ENCODE results near the gene PTPRJ.

PTPRJ gene

DNA sequence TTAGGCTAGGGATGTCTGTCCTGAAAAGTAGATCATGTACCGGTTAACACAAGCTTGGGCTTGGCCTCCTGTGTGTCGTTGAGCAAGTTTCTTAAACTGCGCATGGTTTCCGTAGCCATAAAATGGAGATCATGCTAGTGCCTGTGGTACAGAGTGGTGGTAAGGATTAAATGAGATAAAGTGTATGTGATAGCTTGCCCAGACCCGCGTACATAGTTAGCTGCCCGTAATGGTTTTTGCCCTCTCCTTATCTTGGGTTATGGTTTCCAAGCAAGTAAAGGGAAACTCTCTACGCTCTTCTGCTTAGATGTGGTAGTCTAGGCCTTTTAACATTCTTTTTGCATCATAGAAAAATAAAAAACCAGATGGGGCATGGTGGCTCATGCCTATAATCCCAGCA, 11.0 kb upstream of the PTPRJ start:
- DNase-seq, result no peak

DNA sequence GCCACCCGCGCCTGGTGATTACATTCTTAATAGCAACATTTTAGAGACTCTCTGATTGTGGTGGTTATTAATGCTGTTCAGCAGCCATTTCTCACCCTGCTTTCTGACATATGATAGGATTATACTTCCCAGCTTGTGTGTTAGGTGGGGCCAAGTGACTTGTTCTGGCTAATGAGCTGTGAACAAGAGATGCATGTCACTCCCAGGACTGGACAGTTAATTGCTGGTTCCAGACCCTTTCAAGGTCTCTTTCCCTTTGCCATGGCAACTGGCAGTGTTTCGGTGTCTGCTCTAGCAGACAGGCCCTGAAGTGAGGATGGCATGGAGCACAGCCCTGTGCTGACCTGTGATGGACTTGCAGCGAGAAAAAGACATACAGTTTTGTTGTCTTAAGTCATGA, 8.9 kb upstream of the PTPRJ start:
- no peak for DNase-seq

DNA sequence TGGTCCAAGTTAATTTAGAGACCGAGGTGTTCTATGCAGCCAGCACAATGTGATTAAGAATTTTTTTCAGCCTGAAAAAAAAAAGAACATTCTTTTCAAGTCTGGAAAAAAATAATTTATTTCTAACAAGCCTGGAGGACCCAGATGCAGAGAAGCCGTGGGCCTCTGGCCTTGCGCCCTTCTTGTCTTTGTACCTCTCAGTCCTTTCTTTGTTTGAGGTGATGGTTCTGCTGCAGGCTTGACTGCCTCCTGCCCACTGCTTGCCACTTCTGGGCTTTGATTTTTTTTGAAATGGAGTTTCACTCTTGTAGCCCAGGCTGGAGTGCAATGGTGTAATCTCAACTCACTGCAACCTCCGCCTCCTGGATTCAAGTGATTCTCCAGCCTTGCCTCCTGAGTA, 7.2 kb upstream of the PTPRJ start:
- DNase-seq, result no peak

DNA sequence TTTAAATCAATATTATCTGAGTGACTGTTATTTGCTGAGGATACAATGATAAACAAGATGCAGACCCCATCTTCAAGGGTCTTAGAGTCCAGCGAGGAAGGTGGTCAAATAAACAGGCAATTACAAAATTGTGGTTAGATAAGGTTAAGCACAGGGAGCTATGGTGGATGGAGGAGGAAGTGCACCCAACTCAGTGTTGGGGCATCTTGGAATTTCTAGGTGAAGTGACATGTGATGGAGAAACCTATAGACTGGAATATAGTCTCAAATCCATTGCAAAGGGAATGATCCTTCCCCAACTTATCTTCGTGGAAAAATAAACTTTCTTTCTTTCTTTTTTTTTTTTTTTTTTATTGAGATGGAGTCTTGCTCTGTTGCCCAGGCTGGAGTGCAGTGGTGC, 3.4 kb upstream of the PTPRJ start:
- DNase-seq, result no peak

DNA sequence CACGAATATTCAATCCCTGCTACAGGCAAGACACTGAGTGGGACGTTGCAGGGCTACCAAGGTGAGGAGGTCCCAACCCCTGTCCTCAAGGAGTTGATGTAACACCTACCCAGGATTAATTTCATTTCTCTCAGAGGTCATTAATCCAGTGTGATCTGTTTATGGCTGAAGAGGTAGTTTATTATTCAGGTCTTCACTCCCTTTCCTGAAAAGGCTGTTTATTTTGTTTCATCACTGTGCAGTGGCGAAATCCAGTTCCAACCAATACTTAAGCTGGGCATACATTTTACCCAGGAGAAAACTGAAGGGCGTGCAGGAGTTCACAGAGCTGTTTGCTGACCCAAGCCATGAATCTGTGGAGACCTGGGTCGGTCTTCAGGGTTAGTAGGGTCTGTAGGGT, 2.7 kb upstream of the PTPRJ start:
- DNase-seq, result no peak

DNA sequence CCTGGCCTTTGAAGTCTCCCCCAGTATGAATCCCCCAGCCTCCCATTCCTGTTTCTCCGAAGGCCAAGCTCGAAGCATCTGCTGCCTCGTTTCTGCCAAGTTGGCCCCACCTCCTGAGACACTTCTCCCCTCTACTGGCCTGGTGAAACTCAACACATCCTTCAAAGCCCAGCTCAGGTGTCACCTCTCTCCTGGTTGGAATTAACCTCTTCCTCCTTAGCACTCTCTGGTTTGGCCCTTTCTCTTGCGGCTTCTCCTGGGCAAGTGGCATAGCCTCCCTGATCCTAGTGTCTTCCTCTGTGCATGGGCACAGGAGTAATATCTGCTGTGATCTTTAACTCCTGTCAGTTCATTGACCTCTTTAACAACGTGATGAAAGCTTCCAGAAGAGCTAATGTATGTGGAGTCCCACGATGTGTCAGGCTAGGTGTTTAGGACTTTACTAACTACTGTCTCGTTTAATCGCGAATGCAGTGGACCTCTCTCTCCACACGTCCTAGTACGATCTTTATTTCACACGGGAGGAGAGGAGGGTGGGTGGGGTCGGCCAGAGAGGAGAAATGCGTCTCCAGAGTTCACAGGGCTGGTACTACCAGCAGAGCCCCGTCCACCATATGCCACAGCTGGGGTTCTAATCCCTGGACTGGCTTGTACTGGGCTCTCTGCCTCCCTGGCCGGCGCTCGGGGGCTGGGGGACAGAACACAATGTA, 826 bp upstream of the PTPRJ start:
- no peak for DNase-seq

DNA sequence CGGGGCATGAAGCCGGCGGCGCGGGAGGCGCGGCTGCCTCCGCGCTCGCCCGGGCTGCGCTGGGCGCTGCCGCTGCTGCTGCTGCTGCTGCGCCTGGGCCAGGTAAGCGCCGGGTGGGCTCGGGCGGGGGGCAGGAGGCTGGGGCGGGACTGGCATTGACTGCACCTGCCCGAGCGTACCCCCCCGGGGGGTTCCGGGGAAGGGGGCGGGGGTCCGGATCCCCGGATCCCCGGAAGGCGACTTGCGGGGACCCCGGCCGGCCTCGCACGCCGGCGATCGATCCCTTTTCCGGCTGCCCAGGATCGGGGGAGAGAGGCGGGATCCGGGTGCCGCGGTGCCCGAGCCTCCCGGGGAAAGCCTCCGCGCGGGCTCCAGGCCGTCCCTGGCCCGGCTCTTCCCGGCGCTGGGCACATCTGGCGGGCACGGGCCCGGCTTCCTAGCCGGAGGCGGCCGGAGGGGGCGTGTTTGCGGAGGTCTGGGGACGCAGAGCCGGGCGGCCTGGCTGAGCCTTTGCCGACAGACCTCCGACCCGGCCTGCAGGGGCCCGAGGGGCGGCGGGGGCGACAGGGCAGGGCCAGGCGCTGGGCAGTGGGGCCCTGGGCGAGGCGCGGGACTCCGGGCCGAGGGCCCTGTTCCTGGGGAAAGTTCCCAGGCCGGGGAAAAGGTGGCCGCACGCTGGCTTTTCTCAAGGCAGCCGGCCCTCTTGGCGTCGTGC, 705 bp downstream of the PTPRJ start:
- no peak for DNase-seq

DNA sequence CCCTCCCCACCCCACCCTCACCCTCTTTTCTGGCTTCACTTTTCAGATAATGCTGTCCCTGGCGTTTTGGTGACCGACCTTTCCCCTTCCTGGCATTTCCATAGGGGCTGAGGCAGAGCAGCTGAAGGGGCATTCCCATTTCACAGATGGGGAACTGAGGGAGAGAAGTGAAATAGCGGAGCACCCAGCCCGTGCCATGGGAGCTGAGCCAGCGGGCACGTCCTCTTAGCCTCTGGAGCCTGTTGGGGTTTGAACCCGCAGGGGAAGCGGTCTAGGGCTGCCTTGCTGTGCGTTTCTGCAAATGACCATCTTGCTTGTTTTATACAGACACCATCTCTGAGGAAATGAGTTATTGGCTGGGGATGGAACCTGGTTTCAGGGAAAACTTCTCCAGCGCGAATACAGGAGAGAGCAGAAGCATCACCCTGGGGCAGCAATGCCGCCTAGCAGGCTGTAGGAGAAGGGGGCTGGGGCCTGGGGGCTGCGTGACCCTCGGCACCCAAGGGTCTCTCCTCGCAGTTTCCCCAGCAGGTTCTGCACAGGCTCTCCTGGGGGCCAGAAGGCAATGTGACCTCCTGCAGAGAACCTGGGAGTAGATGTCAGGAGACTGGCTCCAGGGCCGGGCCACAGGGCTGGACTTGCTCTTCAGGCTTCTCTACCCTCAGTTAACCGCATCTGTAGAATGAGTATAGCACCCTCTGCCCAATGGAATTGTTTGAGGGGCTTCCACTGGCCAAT, 1.5 kb downstream of the PTPRJ start:
- no peak for DNase-seq

DNA sequence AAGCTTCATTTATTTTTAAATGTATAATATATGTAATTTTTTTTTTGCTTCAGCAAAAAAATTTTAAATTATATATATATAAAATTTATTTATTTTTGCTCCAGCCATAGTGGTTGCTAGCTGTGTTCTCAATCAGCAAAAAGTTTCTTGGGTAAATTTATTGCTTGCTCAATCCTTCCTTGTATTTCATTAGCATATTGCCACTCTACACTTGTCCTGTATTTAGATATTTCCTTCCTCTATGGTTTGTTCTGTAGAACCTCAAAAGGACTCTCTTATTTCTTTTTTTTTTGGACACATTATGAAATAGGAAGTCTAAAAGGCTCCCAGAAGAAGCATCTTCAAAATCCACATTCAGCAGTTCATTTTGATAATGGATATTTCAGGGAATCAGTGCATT, 2.3 kb downstream of the PTPRJ start:
- no peak for DNase-seq

DNA sequence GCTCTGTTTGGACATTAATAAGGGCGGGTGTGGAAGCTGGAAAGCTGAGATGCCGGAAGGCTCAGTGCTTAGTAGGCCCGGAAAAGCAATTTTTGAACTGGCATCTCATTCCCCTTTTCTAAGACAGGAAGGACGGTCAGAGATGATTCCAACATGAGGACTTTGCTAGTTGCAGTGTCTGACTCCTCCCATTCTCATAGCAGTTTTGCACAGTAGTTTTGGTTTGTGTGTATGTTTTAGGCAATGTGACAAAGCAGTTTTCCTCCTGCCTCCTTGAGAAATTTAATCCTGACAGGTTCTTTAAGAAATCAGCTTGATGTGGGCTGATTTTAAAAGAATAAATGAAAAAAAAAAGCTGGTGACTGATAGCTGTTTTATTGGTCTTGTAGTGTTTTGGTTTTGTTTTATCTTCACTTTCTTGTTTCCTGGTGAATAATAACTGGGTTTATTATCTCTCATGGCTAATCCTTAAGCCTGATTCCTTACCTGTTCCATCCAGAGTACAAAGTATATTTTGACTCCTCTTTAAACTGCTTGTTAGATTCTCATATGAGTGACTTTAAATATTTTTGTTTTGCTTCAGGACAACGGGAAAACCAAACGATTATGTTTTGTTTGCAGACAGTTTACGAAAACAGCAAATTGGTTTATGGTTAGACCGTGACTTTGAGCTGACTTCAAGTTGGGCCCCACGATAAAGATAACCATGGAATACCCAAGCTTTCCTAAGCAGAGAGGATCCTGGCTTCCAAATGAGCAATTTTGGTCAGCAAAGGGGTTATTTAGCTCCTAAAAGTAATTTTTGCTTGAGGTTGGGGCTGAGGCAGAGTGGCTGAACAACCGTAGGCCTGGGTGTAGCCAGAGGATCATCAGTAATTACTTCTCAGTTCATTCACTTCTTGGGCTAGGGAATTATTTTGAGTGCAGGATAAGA, 3.4 kb downstream of the PTPRJ start:
- DNase-seq, result no peak

DNA sequence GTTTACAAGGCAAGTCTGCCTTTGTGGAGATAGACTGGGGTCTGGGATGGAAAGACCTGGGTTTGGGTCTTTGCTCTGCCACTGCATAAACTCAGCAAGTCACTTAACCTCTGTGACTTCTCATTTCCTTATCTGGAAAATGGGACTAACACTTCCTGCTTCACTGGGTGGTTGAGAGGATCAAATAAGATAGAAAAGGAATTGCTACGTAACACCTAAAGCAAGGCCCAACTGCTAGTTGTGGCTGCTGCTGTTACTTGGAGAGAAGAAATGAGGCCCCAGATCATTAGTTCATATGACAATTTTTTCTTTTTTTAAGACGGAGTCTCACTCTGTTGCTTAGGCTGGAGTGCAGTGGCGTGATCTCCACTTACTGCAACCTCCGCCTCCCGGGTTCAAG, 5.9 kb downstream of the PTPRJ start:
- DNase-seq, result no peak

DNA sequence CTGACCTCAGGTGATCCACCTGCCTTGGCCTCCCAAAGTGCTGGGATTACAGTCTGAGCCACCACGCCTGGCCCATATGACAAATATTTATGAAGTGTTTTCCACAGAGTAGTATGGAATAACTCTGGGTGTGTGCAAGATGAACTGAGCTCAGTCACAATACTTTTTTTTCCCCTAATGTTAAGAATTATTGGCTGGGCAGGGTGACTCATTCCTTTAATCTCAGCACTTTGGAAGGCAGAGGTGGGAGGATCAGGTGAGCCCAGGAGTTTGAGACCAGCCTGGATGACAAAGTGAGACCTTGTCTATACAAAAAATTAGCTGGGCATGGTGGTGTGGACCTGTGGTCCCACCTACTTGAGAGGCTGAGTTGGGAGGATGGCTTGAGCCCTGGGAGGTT, 6.4 kb downstream of the PTPRJ start:
- DNase-seq, result no peak

DNA sequence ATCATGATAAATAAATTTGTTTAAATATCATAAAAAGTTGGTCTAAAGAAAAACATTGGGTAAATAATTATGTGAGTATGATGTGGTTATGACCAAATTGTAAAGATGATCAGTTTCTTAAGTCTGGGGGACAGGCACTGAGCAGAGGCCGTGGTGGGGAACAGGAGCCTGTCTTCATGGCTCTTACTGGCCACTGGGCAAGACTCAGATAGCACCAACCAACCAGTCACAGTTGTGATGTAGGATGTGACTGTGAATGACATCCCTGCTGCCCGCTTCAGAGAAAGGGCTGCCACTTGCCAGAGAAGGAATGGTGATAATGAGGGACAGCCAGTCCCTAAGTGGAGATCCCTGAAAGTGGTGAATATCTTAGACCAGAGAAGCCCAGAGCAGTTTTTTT, 7.0 kb downstream of the PTPRJ start:
- no peak for DNase-seq

DNA sequence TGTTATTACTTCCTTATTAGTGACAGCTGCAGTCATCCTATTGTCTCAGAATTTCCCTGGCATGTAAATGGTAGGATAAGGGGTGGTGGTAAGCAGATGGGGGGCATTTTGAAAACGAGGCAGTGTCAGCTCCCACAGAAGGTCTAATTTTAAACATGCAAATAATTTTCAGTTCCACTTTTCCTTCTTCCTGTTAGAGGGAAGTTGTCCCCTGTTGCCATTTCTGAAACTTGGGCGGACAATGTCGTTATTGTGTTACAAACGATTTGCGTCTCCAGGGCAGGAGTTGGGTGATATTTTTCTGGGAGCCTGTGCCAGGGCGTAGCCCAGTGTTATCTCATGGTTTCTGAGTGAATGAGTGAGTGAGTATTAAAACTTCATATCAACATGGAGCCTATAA, 7.4 kb downstream of the PTPRJ start:
- DNase-seq, result no peak

DNA sequence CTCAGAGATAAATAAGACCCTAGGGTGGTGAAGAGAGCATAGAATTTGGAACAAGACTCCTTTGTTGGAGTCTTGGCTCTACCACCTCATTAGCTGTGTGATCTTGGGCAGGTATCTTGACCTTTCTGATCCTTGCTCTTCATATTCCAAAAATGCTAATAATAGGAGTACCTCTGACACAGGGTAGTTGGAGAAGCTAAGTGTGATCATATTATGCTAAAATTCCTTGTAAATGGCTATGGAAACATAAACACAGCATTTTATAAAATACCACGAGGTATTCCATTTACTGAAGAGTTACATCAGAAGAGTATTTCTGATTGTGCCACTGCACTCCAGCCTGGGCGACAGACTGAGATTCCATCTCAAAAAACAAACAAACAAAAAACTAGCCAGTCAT, 9.4 kb downstream of the PTPRJ start:
- DNase-seq, result no peak

DNA sequence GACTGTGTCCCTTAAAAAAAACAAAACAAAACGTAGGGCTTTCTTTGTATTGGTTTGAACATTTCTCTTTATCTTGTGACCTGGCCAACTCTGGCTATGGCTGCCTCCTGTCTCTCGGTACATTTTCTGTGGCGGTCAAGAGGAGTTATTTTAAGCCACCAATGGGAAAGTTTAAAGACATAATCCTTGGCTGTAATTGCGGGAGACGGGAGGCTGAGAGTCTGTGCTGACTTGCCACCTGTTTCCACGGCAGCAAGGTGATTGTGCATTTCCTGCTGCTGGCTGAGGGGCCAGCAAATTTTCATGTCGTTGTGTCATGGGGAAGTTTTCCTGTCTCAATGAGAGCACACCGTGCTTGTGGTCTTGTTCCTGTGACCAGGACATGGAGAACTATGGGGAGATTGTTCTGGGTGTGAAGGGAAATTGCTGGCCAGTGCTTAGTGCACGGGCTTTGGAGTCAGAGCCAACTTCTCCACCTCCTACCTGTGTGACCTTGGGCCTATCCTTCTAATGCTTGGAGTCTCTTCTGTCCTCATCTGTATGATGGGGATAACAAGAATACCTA, 11.0 kb downstream of the PTPRJ start:
- DNase-seq, result no peak

DNA sequence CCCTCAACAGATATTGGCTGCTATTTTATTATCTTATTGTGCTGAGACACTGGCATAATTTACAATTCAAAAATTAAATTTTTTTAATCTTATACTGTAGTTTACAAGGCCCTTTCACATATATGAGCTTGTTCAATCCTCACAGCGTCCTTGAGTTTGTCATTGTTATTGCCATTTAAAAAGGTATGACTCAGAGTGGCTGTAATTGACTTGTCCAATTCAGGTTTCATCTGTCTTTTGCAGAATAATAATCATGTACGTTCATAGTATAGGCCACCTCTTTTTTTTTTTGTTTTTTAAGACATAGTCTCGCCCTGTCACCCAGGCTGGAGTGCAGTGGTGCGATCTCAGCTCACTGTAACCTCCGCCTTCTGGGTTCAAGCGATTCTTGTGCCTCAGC, 11.5 kb downstream of the PTPRJ start:
- no peak for DNase-seq

DNA sequence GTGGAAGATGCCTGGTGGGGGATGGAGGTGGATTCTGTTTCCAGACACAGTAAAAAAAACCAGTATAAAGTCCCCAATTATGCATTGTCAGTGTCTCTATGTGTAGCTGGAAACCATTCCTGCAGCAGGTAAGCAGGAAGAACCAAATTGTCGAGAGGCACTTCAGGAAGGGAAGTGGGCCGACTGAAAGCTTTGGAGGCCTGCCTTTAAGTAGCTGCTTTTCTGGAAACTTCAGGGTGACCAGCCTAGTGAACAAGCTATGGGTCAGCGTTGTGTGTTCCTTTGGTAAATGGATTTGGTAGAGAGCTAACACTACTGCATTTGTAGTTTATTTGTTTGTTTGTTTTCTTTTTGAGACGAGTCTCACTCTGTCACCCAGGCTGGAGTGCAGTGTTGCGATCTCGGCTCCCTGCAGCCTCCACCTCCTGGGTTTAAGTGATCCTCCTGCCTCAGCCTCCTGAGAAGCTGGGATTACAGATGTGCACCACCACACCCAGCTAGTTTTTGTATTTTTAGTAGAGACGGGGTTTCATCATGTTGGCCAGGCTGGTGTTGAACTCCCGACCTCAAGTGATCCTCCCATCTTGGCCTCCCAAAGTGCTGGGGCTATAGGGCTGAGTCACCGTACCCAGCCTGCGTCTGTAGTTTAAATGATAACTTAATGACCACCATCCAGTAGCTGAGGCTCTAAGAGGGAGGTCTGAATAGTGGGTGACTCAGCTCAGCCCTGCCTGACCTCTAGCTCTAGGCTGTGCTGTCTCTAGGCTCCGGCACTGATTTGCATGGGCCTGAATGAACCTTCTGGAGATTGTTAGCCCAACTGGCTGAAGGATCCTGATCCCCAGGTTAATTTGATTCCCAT, 12.8 kb downstream of the PTPRJ start:
- no peak for DNase-seq

DNA sequence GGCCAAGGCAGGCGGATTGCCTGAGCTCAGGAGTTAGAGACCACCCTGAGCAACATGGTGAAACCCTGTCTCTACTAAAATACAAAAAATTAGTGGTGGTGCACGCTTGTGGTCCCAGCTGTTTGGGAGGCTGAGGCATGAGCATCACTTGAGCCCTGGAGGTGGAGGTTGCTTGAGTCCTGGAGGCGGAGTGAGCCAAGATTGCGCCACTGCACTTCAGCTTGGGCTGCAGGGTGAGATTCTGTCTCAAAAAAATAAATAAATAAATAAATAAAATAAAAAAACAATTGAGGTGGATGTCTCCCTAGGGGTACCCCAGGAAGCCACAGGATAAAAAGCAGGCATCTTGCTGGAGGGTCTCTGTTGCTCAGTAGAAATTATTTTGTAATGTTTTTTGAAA, 14.1 kb downstream of the PTPRJ start:
- no peak for DNase-seq

DNA sequence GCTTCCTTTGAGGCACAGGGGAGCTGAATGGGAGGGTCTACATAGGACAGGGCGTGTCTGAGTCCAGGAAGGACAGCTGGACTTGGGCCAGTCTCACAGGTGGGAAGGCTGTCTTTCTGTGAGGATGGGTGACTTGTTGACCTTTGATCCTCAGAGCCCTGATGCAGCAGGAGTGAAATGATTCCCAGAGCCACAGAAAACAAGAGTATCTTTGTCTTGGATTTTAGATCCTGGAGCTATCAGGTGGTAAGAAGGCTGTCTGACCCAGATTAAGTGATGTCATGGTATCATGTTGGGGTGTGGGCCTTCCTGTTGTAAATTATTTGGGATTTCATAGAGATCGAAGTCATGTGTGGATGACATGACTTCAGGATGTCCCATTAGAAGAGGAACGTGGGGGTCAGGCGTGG, 15.0 kb downstream of the PTPRJ start:
- no peak for DNase-seq

Measured in GF-D8 (cell line).